H1 (cell line): Measurements from ENCODE around the gene FITM1. TPM values are rescaled to one million over a fixed set of nuclear protein-coding genes. Genes with fewer than 3 reads are reported as not detected.
A peak's percentile ranks its signal among the peaks of the same experiment; 100 is the strongest.

ENCODE experiments used
- BCL11A ChIP-seq, 2 experiments: IDR thresholded peaks; one replicate each; pipeline ENCODE4 v1.6.1; 2011; ENCODE audit warnings: low read depth in 2 of 2, low read length in 2 of 2, mild to moderate bottlenecking in 2 of 2
- CBX5 ChIP-seq: fragments of 300-800, 300-1000 bp; sonication (generic); IDR thresholded peaks from 2 replicates; pipeline ENCODE4 v1.7.1; 2016; ENCODE audit warnings: antibody characterized with exemption, low read length, low read depth
- CHD1 ChIP-seq: IDR thresholded peaks from 2 replicates; pipeline ENCODE4 v1.6.1; 2012; ENCODE audit warnings: low read depth, low read length, improper control_type of control experiment
- CREB1 ChIP-seq: IDR thresholded peaks from 2 replicates; pipeline ENCODE4 v1.6.1; 2012; ENCODE audit warnings: inconsistent platforms
- EP300 ChIP-seq, 2 experiments: IDR thresholded peaks; 1 replicate in 1 of 2; 2 replicates in 1 of 2; pipeline ENCODE4 v1.6.1; 2011 to 2012; ENCODE audit warnings: low read depth in 2 of 2, low read length in 2 of 2, mild to moderate bottlenecking in 2 of 2, borderline replicate concordance in 1 of 2, inconsistent platforms in 1 of 2, moderate library complexity in 1 of 2
- EZH2 ChIP-seq: fragments of 200-600 bp; sonication (generic); IDR thresholded peaks from 2 replicates; pipeline ENCODE4 v1.7.1; 2012; ENCODE audit warnings: low read depth, mild to moderate bottlenecking, moderate library complexity, low read length, inconsistent platforms; ENCODE audit not compliant: severe bottlenecking
- GABPA ChIP-seq: IDR thresholded peaks from 2 replicates; pipeline ENCODE4 v1.6.1; 2011; ENCODE audit warnings: mild to moderate bottlenecking, low read length, moderate library complexity, borderline replicate concordance; ENCODE audit not compliant: insufficient read depth
- GTF2F1 ChIP-seq: IDR thresholded peaks from 2 replicates; pipeline ENCODE4 v1.6.1; 2012; ENCODE audit warnings: low read depth, low read length, improper control_type of control experiment, borderline replicate concordance
- HDAC2 ChIP-seq, 2 experiments: fragments of 300-600 bp in 1 of 2; sonication (generic) in 1 of 2; IDR thresholded peaks; 2 replicates each; pipeline ENCODE4 v1.6.1; 2011 to 2012; ENCODE audit warnings: low read depth in 2 of 2, low read length in 2 of 2, mild to moderate bottlenecking in 2 of 2, moderate library complexity in 2 of 2, borderline replicate concordance in 1 of 2, inconsistent platforms in 1 of 2
- JUN ChIP-seq: IDR thresholded peaks from 2 replicates; pipeline ENCODE4 v1.6.1; 2011; ENCODE audit warnings: low read depth, mild to moderate bottlenecking, improper control_type of control experiment, low read length
- NRF1 ChIP-seq: IDR thresholded peaks from 2 replicates; pipeline ENCODE4 v1.6.1; 2011; ENCODE audit warnings: mild to moderate bottlenecking, low read depth, low read length, improper control_type of control experiment
- PHF8 ChIP-seq: fragments of 200-600 bp; sonication (generic); conservative IDR thresholded peaks from 2 replicates; pipeline ENCODE4 v1.7.1; 2012; ENCODE audit warnings: low read depth, mild to moderate bottlenecking, inconsistent platforms, low read length, moderate library complexity
- POLR2A ChIP-seq, 2 experiments: IDR thresholded peaks; 1 replicate in 1 of 2; 2 replicates in 1 of 2; pipeline ENCODE4 v1.6.1; 2011; ENCODE audit warnings: low read depth in 2 of 2, low read length in 2 of 2, mild to moderate bottlenecking in 2 of 2; ENCODE audit errors: control extremely low read depth in 1 of 2
- POU5F1 ChIP-seq: IDR thresholded peaks from 2 replicates; pipeline ENCODE4 v1.6.1; 2011; ENCODE audit warnings: low read depth, mild to moderate bottlenecking, low read length, moderate library complexity
- RXRA ChIP-seq: IDR thresholded peaks from 2 replicates; pipeline ENCODE4 v1.6.1; 2011; ENCODE audit warnings: low read depth, mild to moderate bottlenecking, low read length, moderate library complexity; ENCODE audit not compliant: insufficient read depth
- SIRT6 ChIP-seq: IDR thresholded peaks from one replicate; pipeline ENCODE4 v1.7.1; 2012; ENCODE audit warnings: low read length, inconsistent platforms
- SP2 ChIP-seq: IDR thresholded peaks from 2 replicates; pipeline ENCODE4 v1.6.1; 2012; ENCODE audit warnings: mild to moderate bottlenecking, low read length, inconsistent platforms
- SUZ12 ChIP-seq: fragments of 200-600 bp; sonication (generic); IDR thresholded peaks from 2 replicates; pipeline ENCODE4 v1.6.1; 2012; ENCODE audit warnings: mild to moderate bottlenecking, inconsistent platforms, low read length, moderate library complexity, mixed read lengths
- TCF12 ChIP-seq: IDR thresholded peaks from 2 replicates; pipeline ENCODE4 v1.6.1; 2011; ENCODE audit warnings: low read depth, mild to moderate bottlenecking, low read length
- polyA plus RNA-seq, 7 experiments: library from polyadenylated mRNA; depleted of rRNA in 3 of 7; stranded (reverse) in 5 of 7; unstranded in 2 of 7; fragments of >200 nt in 5 of 7; fragments of 200-250 nt in 2 of 7; gene quantifications; 1 replicate in 5 of 7; 2 replicates in 1 of 7; 4 replicates in 1 of 7; pipeline versions ENCODE4 v1.2.1 to v1.2.3, GENCODE V29; 2011 to 2013; ENCODE audit warnings: missing spikeins in 2 of 7, mixed read lengths in 2 of 7
- total RNA-seq: library from RNA; stranded (reverse); fragmentation: NEBNext Ultra II Directional; extraction: Animal tissue kit (Norgen Biotek cat#: 25700); gene quantifications from 2 replicates; pipeline ENCODE4 v1.2.1, GENCODE V29; 2021
- TF ChIP-seq, protein P1 (sequence below): IDR thresholded peaks from 2 replicates; pipeline ENCODE4 v1.6.1; 2011; ENCODE audit warnings: low read length, improper control_type of control experiment

Gene FITM1
- total and polyA plus RNA-seq, 2 of the 8 experiments (the other 6 are each of a cell fraction or from before 2014, with no cell fraction given): 0.53 to 0.76 TPM

DNA sequence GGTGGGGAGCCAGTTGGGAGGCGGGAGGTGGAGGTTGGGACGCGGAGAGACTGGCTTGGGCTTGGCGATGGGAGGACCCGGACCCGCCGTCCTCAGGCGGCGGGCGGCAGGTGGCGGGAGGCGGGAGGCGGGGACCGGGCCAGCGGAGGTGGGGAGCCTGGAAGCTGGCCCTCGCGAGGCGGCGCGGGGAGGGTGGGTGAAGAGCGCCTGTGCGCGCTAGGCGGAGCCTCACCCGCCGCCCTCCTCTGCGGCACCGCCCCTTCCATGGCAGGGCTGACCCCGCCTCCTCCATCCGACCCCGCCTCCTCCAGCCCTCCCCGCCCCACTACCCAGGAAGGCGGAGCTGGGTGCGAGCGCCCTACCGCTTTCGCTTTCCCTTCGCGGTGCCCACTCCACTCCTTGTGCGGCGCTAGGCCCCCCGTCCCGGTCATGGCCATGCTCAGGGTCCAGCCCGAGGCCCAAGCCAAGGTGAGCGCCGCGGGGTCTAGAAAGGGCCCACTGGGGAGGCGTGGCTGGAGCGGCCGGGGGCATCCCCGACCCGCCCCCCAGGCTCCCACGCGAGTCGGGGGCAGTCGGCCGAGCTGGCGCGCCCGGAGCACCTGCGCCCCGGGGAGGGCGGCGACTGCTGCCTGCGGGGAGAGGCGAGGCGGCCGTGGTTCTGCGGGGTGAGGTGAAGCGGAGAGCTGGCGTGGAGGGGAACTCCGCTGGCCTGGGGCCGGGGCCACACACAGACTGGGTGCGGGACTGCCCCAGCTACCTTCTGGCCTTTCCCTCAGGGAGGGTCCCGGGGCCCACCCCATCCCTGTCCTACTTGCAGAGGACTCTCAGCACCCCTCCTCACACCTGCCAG lies 5.6 kb downstream of the FITM1 start, which contains the start of gene PSME1 (continued):
- no peak for TF ChIP-seq BCL11A (IDR thresholded peaks at IDR 0.05; ENCODE audit: low read depth in 2 of 2, low read length in 2 of 2)
- no peak for TF ChIP-seq SIRT6
- TF ChIP-seq EZH2: no peak
- no peak for TF ChIP-seq TCF12
- TF ChIP-seq NRF1: no peak
- TF ChIP-seq CREB1: no peak
- TF ChIP-seq CHD1: no peak
- peak; percentile 37 to 38; a peak in 1 of 3 replicates for TF ChIP-seq POLR2A (IDR thresholded peaks at IDR 0.05; ENCODE audit: control extremely low read depth in 1 of 2, low read depth in 2 of 2, low read length in 2 of 2)
- TF ChIP-seq POU5F1: no peak
- no peak for TF ChIP-seq JUN
- TF ChIP-seq SP2: no peak
- no peak for TF ChIP-seq GTF2F1
- TF ChIP-seq PHF8: peak; percentile 44; the same call in 1 of the 2 replicates
- no peak for TF ChIP-seq GABPA
- no peak for TF ChIP-seq SUZ12
- no peak for TF ChIP-seq CBX5
- no peak for TF ChIP-seq RXRA
- no peak; a peak in 1 of 4 replicates for TF ChIP-seq HDAC2 (IDR thresholded peaks at IDR 0.05; ENCODE audit: borderline replicate concordance in 1 of 2, low read depth in 2 of 2, low read length in 2 of 2)
- TF ChIP-seq, protein P1, sequence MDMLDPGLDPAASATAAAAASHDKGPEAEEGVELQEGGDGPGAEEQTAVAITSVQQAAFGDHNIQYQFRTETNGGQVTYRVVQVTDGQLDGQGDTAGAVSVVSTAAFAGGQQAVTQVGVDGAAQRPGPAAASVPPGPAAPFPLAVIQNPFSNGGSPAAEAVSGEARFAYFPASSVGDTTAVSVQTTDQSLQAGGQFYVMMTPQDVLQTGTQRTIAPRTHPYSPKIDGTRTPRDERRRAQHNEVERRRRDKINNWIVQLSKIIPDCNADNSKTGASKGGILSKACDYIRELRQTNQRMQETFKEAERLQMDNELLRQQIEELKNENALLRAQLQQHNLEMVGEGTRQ: no peak
- no peak for TF ChIP-seq EP300 (IDR thresholded peaks at IDR 0.05; ENCODE audit: borderline replicate concordance in 1 of 2, low read depth in 2 of 2, low read length in 2 of 2)
